Sigmoid colon (tissue), 7 donors: ENCODE data around the gene MMS19. TPM values are rescaled to one million over a fixed set of nuclear protein-coding genes. Genes with fewer than 3 reads are reported as not detected.

Experiments used
- DNase-seq: peaks from one replicate; pipeline ENCODE4 v3.0.0-alpha.2; 2019
- H3K27ac ChIP-seq, 4 donors: fragments of 200-600 bp; sonication (generic); one replicate each; pipeline ENCODE4 v1.5.1; 2016 to 2019; ENCODE audit warnings: mild to moderate bottlenecking in 1 of 4
- H3K27me3 ChIP-seq, 3 donors: fragments of 200-600 bp; sonication (generic); one replicate each; pipeline ENCODE4 v1.5.1; 2019; ENCODE audit warnings: mild to moderate bottlenecking in 1 of 3
- H3K36me3 ChIP-seq, 4 donors: fragments of 200-600 bp; sonication (generic); one replicate each; pipeline ENCODE4 v1.5.1; 2016 to 2019
- H3K4me1 ChIP-seq, 4 donors: fragments of 200-600 bp; sonication (generic); one replicate each; pipeline ENCODE4 v1.5.1; 2017 to 2019
- H3K4me3 ChIP-seq, 4 donors: fragments of 200-600 bp; sonication (generic); one replicate each; pipeline ENCODE4 v1.5.1; 2017 to 2019; ENCODE audit warnings: mild to moderate bottlenecking in 2 of 4, moderate library complexity in 1 of 4
- H3K9me3 ChIP-seq, 4 donors: fragments of 200-600 bp in 3 of 4; sonication (generic) in 3 of 4; one replicate each; pipeline versions ENCODE4 v1.5.1 to v1.6.1; 2013 to 2019
- EP300 ChIP-seq, 4 donors: sonication (generic); formaldehyde crosslinking; IDR thresholded peaks; one replicate each; pipeline ENCODE4 v1.6.1; 2017; ENCODE audit warnings: antibody characterized with exemption in 4 of 4
- POLR2A ChIP-seq, 2 donors: fragments of 450-650 bp; IDR thresholded peaks; one replicate each; pipeline ENCODE4 v1.6.1; 2016; ENCODE audit warnings: antibody characterized with exemption in 2 of 2, mild to moderate bottlenecking in 2 of 2, moderate library complexity in 2 of 2
- POLR2AphosphoS5 ChIP-seq, 4 donors: sonication (generic); formaldehyde crosslinking; IDR thresholded peaks; one replicate each; pipeline ENCODE4 v1.6.1; 2017; ENCODE audit warnings: antibody characterized with exemption in 4 of 4
- WGBS, 2 donors: extraction: QIAGEN DNeasy Blood & Tissue Kit; methylation state at CpG; one replicate each; pipeline ENCODE4 v1.1.7; 2013; 5-methylcytosine and 5-hydroxymethylcytosine counted together
- intact Hi-C: fragments of 100-400 bp; cut with DNase I; formaldehyde crosslinking; loops from one replicate; pipeline ENCODE4 v1.15.1; 2023
- polyA plus RNA-seq, 3 donors: library from polyadenylated mRNA; stranded (reverse); fragments of 200-250 nt; gene quantifications; one replicate each; pipeline ENCODE4 v1.2.3, GENCODE V29; 2013
- total RNA-seq, 4 donors: library from RNA; depleted of rRNA; stranded (reverse); fragments of >200 nt; gene quantifications; one replicate each; pipeline ENCODE4 v1.1.0, GENCODE V29; 2016
- TF ChIP-seq, protein P1 (sequence below), 4 experiments: fragments of 450-650 bp in 3 of 4; fragments of 200-600 bp in 1 of 4; IDR thresholded peaks; one replicate each; pipeline ENCODE4 v1.5.1; 2016 to 2019; ENCODE audit warnings: antibody characterized with exemption in 4 of 4, mild to moderate bottlenecking in 3 of 4, moderate library complexity in 2 of 4
- donor health status: healthy with polysubstance abuse.
- donor health status: Bipolar disorder and iron deficiency.
- donor health status: healthy.

The MMS19 gene
- total and polyA plus RNA-seq, 7 donors = 29.4 to 79.8 (median 48.9) TPM

- intact Hi-C loops = no loop called here
- 53 to 71% methylated on average over 10 of the region's 10 CpGs for WGBS, 2 donors
- TF ChIP-seq POLR2A (IDR thresholded peaks at IDR 0.05) = no peak
- TF ChIP-seq POLR2AphosphoS5 (IDR thresholded peaks at IDR 0.05) = peak; percentile 39 to 82 (median 59)
- no peak for TF ChIP-seq EP300 (IDR thresholded peaks at IDR 0.05)
- TF ChIP-seq, protein P1, sequence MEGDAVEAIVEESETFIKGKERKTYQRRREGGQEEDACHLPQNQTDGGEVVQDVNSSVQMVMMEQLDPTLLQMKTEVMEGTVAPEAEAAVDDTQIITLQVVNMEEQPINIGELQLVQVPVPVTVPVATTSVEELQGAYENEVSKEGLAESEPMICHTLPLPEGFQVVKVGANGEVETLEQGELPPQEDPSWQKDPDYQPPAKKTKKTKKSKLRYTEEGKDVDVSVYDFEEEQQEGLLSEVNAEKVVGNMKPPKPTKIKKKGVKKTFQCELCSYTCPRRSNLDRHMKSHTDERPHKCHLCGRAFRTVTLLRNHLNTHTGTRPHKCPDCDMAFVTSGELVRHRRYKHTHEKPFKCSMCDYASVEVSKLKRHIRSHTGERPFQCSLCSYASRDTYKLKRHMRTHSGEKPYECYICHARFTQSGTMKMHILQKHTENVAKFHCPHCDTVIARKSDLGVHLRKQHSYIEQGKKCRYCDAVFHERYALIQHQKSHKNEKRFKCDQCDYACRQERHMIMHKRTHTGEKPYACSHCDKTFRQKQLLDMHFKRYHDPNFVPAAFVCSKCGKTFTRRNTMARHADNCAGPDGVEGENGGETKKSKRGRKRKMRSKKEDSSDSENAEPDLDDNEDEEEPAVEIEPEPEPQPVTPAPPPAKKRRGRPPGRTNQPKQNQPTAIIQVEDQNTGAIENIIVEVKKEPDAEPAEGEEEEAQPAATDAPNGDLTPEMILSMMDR (IDR thresholded peaks at IDR 0.05) = no peak
- peak; percentile 93 for DNase-seq
- H3K9me3 ChIP-seq = no peaks in the 10 kb centered on the region
- no peaks in the 10 kb centered on the region for H3K27me3 ChIP-seq
- no peaks in the 10 kb centered on the region for H3K36me3 ChIP-seq
- peaks cover 0 to 37% (median 32%) of the 10 kb centered on the region in 4 donors for H3K4me1 ChIP-seq
- peak overlapping the region; percentile 77 to 88 (median 81) for H3K27ac ChIP-seq
- no peak overlapping the region for H3K4me3 ChIP-seq
These were observed 44.9 kb upstream of the MMS19 start for GRCh38 chr10:97543025-97543546.

DNA sequence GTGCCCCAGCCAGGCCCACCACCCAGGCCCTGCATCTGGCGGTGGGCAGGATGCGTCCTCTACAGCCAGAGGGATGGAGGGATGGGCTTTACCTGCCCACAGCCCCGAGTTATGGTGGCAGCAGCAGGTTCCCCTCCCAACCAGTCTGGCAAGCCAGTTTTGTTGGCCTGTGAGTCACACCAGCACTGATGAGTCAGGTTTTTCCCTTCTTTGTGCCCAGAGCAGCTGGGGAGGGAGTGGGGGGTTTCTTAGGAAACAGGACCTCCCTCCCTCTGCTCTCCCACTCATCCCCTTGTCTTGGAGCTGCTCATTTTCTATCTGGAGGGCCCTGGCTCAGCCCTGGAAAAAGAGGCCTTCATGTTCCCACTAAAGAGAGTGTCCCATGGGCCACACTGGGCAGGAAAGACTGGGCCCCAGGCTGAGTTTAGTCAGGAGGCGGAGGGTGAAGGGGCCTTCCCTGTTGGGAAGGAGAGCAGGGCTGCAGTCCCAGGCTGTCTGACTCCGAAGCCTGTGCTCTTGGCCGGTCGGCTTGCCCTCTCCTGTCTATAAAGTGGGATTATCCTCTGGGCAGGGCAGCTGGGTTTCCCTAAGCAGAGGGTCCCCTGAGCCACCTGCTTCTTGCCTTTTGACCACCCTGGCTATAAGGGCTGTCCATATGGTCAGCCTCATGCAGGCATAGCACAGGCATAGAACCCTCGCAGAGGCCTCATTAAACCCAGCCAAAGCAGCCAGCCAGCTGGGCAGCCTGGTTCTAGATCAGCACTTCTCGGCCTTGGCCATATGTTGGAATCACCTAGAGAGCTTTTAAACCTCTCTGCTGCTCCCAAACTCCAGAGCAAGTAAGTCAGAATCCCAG is 44.2 kb upstream of the MMS19 start:
- DNase-seq = peak; percentile 91
- intact Hi-C loops = no loop called here
- Histone ChIP-seq H3K27ac (peak overlapping the region; percentile 77 to 88 (median 81)), H3K4me3 (no peak overlapping the region), H3K9me3 (no peaks in the 10 kb centered on the region), H3K36me3 (no peaks in the 10 kb centered on the region), H3K27me3 (no peaks in the 10 kb centered on the region), H3K4me1 (peaks cover 0 to 36% (median 32%) of the 10 kb centered on the region in 4 donors)
- TF ChIP-seq POLR2AphosphoS5 (IDR thresholded peaks at IDR 0.05) = peak; percentile 60 to 65 (median 62)
- TF ChIP-seq, protein P1 (IDR thresholded peaks at IDR 0.05) = no peak
- WGBS, 2 donors = 75 to 77% methylated on average over 9 of the region's 9 CpGs

DNA sequence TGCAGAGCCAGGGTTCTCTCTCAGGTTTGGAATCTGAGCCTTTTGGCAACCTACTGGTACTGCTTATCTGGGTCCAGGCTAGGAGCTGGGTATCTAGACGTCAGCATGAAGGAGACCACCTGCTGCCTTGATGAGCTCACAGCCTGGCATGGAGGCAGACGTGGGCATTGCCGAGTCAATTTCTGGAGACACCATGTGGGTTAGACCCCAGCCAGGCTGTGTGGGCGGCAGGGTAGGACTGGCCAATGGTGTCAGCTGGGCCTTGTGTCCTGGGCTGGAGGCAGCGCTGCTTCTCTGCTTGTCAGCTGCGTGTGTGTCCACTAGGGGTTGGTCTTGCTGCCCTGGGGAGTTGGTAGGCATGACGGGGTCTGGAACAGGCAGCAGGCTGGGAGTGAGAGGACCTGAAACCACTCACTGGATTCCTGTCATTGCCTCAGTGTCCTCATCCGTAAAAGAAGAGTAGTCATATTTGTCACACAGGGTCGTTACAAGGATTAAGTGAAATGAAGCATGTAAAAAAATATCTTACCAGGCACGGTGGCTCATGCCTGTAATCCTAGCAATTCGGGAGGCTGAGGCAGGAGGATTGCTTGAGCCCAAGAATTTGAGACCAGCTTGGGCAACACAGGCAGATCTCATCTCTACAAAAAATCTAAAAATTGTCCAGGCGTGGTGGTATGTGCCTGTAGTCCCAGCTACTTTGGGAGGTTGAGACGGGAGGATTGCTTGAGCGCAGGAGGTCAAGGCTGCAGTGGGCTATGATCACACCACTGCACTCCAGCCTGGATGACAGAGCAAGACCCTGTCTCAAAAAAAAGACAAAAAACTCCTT is 42.7 kb upstream of the MMS19 start:
- peaks cover 0 to 30% (median 28%) of the 10 kb centered on the region in 4 donors for H3K4me1 ChIP-seq
- peak; percentile 56 for DNase-seq

GRCh38 chr10:97539523-97540200 is 41.4 kb upstream of the MMS19 start:
- Histone ChIP-seq H3K36me3 (no peaks in the 10 kb centered on the region), H3K4me1 (peaks cover 0 to 30% (median 28%) of the 10 kb centered on the region in 4 donors), H3K4me3 (no peak overlapping the region), H3K27me3 (no peaks in the 10 kb centered on the region), H3K9me3 (no peaks in the 10 kb centered on the region), H3K27ac (peak overlapping the region; percentile 3 to 88 (median 28))
- TF ChIP-seq POLR2AphosphoS5 (IDR thresholded peaks at IDR 0.05) (no peak), EP300 (IDR thresholded peaks at IDR 0.05) (no peak), POLR2A (IDR thresholded peaks at IDR 0.05) (no peak)
- TF ChIP-seq, protein P1 (IDR thresholded peaks at IDR 0.05) = no peak
- peak; percentile 73 for DNase-seq
- 70 to 78% methylated on average over 6 of the region's 6 CpGs for WGBS, 2 donors
- intact Hi-C loops = no loop called here

More for the DNA sequence above, 42.7 kb upstream of the MMS19 start:
- Histone ChIP-seq H3K36me3 (no peaks in the 10 kb centered on the region), H3K9me3 (no peaks in the 10 kb centered on the region), H3K27me3 (no peaks in the 10 kb centered on the region), H3K27ac (peak overlapping the region in 3 of 4 donors; percentile 18 to 88 (median 82)), H3K4me3 (no peak overlapping the region)
- 93% methylated on average over 14 of the region's 14 CpGs for WGBS, 2 donors
- intact Hi-C loops = no loop called here
- TF ChIP-seq POLR2AphosphoS5 (IDR thresholded peaks at IDR 0.05) (no peak), POLR2A (IDR thresholded peaks at IDR 0.05) (no peak), EP300 (IDR thresholded peaks at IDR 0.05) (no peak)
- TF ChIP-seq, protein P1 (IDR thresholded peaks at IDR 0.05) = no peak
